ENCODE results near the gene FUT3.
A peak's percentile ranks its signal among the peaks of the same experiment; 100 is the strongest.
"Not testable (repeated sequence)": the region's sequence is repeated elsewhere in the genome, so short reads cannot be mapped to it uniquely, and the experiment has no call there.

The FUT3 gene

DNA sequence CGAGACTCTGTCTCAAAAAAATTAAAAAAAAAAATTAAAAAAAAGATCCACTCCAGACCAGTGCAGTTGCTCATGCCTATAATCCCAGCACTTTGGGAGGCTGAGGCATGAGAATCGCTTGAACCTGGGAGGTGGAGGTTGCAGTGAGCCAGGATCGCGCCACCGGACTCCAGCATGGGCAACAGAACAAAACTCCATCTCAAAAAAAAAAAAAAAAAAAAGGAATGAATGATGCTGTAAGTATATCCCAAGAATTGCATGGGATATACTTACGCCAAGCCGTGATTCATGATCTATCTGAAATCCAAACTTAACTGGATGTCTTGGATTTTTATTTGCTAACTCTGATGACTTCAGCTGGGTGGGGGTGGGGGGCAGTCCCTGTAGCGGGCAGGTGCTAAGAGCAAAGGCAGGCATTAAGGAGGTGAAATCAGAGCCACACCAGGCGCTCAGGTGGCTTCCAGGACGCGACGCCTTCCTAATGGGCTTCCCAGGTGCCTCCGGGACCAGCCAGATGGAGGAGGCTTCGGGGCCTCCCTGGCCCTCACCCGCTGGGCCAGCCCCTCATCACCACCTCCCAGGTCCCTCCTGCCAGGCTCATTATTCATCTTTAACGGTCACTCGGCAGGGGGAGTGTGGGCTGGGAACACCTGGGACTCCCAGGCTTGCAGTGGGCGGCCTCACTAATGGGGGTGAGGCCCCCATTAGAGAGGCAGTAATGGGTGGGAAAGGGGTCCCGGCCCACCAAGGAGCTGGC lies 30.5 kb upstream of the FUT3 start:
- peak in 1 of 2 experiments; percentile 16 for DNase-seq

DNA sequence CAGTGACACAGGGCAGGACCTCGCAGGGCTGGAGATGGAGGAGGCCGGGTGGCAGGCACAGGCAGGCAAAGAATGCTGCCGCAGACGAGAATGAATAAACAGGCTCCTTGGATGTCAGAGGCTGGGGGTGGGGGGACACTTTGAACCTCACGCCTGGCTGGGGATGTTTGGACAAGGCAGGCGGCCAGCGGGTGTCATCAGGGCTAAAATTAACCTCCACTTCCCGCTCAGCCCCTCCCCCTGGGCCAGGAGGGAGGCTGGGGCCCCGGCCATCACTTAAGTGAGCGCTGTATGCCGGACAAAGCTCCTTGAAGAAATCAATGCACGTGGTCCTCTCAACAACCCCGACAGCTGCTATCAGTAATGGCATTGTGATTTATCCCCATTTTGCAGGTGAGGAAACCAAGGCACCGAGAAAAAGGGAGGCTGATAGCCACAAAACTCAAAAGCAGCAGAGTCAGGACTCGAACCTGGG lies 29.4 kb upstream of the FUT3 start:
- DNase-seq: no peak

DNA sequence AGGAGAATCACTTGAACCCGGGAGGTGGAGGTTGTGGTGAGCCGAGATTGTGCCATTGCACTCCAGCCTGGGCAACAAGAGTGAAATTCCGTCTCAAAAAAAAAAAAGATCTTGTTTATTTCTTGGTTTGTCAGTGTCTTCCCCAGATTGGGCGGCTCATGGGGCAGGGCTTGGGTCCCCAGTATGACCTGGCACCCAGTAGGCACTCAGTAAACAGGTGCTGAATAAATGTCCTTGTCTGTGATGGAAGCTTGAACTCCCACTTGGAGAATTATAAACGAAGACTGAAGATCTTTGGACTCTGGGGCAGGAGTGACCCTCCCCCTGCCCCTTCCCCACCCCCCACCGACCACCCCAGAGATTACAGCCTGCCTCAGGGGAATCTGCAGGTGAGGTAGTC lies 28.9 kb upstream of the FUT3 start:
- no peak for DNase-seq

DNA sequence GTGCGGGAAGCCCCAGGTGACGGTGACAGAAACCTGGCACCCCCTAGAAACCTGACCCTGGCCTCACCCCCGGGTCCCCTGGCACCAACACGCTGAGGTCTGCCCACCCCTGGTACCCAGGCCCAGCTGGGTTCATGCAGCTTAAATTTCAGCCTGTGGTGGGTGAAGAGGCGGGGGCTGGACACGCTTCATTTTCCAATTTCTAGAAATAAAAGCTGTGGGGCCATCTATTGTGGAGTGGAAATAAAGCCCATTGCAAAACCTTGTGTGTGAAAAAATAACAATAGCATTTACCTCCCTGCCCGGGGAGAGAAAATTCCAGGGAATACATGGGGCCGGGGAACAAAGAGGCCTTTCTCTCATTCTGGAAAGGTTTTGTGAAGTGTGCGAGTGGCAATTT lies 26.6 kb upstream of the FUT3 start:
- DNase-seq: no peak

DNA sequence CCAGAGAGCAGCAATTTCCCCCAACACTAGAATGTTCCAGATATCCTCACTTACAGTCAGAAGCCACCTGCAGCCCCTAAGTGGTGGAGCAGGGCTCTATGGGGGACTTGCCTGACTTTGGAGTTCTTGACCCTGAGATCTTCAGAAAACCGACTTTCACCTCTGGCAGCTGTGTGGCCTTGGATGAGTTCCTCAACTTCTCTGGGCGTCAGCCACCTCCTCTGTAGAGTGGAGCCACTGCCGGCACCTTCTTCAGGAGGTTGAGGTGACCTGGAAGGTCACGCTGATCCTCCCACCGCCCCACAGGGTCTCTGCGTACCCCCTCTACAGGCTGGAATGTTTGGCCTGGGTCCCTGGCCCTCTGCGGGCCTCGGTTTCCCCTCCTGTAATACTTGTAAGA lies 26.2 kb upstream of the FUT3 start:
- no peak for DNase-seq

DNA sequence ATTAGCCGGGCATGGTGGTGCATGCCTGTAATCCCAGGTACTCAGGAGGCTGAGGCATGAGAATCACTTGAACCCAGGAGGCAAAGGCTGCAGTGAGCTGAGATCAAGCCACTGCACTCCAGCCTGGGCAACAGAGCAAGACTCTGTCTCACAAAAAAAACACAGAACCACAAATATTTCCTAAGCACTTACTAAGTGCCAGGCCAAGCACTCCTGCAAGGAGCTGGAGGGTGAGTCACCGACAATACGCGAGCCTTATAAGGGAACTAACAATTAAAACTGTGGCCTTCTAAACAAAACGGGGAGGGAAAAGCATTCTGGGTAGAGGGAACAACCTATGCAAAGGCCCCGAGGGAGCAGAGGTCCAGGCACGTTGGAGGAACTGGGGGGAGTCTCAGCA lies 23.2 kb upstream of the FUT3 start:
- not testable (repeated sequence) for DNase-seq

DNA sequence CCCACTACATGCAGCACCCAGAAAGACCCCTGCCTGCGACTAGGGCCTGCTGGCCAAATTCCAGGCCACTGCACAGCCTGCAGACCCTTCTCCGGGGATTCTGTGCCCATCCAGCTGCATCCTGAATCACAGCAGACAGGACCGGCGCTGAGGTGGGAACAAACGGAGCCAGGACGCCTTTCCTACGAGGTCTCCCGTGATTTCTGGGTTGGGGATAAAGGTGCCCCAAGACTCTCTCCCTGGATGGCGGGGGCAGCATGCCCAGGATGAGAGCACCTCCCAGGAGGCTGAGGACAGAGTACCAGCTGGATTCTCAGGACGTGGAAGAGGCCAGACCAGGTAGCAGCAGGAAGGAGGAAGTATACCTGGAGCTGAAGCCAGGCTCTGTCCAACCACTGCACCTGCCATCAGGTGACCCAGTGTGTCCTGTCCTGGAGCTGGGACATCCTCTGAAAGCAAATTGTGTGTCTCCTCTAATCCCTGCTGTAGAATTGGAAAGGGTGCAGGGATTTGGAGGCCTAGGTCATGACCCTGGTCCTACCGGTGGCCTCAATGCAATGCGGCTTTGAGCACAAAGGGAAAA lies 22.5 kb upstream of the FUT3 start:
- DNase-seq: no peak

DNA sequence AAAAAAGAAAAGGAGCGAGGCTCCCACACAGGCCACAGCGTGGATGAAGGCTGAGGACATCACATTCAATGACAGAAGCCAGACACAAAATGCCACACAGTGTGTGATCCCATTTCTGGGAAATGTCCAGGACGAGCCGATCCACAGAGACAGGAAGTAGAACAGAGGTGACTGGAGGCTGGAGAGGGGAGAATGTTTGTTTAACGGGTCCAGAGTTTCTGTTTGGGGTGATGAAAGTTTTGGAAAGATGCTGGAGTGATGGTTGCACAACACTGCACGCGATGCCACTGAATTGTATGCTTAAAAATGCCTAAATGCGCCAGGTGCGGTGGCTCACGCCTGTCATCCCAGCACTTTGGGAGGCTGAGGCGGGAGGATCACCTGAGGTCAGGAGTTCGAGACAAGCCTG lies 19.7 kb upstream of the FUT3 start:
- DNase-seq: no peak

DNA sequence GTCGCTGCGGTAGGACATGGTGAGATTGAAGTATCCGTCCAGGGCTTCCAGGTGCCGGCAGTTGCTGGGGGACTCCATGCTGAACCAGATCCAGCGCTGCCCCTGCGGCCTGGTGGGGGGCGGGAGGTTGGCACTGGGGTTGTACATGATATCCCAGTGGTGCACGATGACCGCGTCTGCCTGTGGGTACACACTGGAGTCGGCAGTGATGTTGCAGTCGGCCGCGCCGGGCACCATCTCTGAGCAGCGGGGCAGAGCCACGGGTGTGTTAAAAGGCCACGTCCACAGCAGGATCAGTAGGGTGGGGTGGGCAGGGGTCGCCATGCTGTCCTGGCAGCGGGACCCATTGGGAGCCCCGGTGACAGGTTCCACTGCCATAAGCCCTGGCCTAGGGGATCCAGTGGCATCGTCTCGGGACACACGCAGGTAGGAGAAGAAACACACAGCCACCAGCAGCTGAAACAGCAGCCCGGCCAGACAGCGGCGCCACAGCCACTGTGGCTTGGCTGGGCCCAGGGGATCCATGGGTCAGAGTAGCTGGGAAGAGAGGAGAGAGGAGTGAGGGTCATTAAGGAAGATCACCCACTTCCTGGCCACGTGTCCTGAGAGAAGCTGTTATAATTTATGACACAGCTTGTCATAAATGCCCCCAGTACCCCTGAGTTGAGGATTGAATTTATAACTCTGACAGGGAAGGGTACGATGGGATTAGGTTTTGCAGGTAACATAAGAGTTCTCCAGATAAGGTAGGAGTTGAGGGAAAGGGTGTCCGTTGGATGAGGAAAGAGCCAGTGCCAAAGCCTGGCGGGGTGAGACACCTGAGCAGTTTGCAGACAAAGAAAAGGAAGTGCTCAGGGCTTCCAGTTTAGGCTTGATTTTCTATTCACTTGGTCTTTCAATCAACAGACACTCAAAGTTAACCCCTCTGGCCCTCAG lies 16.2 kb upstream of the FUT3 start:
- no peak for DNase-seq

DNA sequence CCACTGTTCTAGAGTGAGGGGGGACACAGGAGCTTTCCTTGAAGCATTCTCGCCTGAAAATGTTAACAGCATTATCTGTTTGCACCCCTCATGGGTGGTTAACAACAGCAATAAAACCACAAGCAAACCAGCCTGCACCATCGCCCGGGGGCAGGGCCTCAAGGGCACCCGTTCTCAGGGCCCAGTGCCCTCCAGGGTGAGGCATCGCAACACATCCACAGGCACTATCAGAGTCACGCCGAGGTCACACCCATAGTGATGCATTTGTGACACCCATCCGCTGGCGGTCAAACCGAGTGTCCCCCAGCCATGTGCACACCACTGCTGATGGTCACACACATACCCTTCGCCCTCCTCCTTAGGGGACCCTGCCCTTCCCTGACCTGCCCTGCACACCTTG lies 14.5 kb upstream of the FUT3 start:
- no peak for DNase-seq

DNA sequence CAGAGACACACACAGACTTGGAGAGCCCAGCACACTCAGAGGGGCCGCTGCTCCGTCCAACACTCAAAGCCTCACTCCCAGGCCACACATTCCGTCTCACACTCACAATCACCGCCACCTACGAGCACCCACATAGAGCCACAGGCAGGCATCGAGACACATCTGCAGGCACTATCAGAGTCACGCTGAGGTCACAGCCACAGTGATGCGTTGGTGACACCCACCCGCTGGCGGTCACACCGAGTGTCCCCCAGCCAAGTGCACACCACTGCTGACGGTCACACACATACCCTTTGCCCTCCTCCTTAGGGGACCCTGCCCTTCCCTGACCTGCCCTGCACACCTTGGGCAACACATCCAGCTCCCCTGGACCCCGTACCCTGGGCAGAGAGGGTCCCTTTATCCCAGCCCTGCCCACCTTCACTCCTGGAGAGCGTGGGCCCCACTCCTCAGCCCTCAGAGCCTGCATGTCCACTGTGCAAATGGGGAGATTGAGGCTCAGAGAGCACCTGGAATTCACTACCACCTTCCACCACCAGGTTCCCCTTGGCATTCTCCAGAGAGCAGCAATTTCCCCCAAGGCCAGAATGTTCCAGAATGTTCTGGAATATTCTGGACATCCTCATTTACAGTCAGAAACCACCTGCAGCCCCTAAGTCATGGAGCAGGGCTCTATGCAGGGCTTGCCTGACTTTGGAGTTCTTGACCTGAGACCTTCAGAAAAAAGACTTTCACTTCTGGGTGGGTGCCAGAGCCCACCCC lies 13.7 kb upstream of the FUT3 start:
- no peak for DNase-seq

DNA sequence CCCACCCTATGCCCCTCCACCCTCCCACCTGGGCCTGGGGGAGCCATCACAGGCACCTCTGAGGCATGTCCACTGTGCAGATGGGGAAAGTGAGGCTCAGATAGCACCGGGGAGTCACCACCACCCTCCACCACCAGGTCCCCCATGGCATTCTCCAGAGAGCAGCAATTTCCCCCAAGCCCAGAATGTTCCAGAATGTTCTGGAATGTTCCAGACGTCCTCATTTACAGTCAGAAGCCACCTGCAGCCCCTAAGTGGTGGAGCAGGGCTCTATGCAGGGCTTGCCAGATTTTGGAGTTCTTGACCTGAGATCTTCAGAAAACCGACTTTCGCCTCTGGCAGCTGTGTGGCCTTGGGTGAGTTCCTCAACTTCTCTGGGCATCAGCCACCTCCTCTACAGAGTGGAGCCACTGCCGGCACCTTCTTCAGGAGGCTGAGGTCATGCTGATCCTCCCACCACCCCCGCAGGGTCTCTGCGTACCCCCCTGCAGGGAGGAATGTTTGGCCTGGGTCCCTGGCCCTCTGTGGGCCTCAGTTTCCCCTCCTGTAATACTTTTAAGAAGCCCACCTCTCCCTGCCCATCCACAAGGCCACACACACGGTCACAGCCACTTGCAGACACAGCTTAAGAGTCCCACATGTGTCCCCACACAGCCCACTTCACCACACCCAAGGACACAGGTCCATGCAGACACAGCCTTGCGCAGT lies 12.9 kb upstream of the FUT3 start:
- no peak for DNase-seq

DNA sequence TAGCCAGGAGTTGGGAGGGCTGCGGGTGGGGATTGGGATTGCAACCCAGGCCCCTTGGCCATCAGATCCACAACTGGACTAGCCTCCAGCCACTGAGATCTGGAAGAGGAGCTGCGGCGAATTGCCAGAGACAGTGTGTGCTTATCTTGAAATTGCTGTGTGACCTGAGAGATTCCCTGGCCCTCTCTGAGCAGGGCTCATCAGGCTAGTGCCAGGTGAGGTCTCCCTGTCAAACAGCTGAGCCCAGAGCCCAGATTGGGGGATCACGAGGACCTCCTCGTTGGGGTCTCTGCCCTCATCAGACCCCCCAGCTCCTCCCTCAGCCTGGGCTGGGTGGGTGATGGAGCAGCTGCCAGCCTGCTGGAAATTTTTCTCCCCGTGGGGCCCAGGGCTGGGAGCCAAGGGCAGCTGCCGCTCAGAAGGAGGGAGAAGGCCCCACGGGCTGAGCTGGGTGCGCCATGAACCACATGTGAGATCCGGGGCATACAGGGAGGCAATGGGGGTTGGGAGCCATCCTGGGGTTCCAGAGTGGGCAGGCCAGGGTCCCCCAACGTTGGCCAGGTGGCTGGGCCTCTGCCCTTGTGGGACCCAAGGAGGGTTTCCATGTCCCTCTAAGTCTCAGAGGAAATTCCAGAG lies 11.9 kb upstream of the FUT3 start:
- no peak for DNase-seq

DNA sequence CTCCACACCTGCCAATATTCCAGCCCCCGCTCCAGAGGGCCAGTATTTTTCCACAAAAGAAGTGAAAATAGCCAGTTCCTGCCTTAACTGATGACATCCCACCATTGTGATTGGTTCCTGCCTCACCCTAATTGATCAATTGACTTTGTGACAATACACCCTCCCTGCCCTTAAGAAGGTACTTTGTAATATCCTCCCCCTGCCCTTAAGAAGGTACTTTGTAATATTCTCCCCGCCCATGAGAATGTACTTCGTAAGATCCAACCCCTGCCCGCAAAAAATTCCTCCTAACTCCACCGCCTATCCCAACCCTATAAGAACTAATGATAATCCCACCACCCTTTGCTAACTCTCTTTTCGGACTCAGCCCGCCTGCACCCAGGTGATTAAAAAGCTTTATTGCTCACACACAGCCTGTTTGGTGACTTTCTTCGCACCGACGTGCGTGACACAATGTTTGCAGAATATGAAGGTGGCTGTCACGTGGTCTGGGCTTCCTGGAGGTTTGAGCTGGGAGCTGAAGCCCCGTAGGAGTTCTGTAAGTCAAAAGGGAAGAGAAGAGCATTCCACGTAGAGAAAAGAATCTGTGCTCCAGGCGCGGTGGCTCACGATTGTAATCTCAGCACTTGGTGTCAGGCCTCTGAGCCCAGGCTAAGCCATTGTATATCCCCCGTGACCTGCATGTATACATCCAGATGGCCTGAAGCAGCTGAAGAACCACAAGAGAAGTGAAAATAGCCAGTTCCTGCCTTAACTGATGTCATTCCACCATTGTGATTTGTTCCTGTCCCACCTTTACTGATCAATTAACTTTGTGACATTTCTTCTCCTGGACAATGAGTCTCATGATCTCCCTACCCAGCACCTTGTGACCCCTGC lies 6.2 kb upstream of the FUT3 start:
- no peak for DNase-seq

DNA sequence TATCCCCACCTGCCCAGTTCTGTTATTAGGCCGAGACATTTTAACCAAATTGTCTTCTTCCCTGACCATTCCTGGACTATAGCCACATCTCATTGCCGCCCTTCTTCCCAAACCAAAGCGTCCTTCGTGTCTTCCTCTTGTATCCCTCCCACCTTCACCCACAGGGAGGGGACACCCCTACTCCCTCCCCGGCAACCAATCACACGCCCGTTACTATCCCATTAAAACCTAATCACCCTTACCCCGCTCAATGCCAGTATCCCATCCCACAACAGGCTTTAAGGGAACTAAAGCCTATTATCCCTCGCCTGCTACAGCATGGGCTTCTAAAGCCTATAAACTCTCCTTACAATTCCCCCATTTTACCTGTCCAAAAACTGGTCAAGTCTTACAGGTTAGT lies 3.9 kb upstream of the FUT3 start:
- not testable (repeated sequence) for DNase-seq

DNA sequence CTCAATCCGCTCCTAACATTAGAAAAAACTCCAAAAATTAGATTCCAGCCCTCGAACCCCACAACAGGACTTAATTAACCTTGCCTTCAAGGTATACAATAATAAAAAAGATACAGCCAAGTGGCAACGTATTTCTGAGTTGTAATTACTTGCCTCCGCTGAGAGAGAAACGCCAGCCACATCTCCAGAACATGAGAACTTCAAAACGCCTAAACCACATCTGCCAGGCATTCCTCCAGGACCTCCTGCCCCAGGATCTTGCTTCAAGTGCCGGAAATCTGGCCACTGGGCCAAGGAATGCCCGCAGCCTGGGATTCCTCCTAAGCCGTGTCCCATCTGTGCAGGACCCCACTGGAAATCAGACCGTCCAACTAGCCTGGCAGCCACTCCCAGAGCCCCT lies 2.9 kb upstream of the FUT3 start:
- DNase-seq: not testable (repeated sequence)

DNA sequence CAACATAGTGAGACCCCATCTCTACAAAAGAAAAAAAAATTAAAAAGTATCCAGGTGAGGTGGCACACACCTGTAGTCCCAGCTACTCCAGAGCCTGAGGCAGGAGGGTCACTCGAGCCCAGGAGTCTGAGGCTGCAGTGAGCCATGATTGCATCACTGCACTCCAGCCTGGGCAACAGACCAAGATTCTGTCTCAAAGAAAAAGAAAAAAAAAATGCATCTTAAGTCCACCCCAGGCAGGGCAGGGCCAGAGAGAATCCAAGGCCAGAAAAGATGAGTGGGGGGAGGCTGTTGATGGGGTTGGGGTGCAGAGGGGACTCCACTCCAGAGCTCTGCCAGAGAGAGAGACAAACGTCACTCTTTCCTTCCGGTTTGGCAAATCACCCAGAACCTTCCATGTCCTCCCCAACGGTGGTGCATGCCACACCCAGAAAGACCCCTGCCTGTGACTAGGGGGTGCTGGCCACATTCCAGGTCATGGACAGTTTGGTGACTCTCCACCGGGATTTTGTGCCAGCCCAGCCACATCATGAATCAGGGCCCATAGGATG lies 431 bp downstream of the FUT3 start:
- no peak for DNase-seq

DNA sequence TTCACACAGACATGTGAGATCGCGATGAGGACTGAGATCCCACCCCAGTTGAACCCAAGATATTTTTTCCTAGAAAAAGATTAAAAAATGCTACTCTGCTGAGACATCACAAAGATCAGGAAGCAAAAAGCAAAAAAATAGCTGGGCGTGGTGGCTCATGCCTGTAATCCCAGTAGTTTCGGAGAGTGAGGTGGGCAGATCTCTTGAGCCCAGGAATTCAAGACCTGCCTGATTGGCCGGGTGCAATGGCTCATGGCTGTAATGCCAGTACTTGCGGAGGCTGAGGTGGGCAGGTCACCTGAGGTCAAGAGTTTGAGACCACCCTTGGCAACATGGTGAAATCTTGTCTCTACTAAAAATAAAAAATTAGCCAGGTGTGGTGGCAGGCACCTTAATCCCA lies 1.1 kb downstream of the FUT3 start:
- no peak for DNase-seq

DNA sequence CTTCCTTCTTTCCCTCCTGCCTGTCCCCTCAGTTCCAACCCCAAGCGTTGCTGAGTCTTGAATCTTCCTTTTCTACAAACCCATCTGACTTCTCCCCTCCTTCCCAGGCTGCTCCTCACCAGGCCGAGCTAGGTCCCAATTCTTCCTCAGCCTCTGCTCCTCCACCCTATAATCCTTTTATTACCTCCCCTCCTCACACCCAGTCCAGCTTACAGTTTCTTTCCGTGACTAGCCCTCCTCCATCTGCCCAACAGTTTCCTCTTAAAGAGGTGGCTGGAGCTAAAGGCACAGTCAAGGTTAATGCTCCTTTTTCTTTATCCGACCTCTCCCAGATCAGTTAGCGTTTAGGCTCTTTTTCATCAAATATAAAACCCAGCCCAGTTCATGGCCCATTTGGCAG lies 2.6 kb downstream of the FUT3 start:
- DNase-seq: not testable (repeated sequence)

DNA sequence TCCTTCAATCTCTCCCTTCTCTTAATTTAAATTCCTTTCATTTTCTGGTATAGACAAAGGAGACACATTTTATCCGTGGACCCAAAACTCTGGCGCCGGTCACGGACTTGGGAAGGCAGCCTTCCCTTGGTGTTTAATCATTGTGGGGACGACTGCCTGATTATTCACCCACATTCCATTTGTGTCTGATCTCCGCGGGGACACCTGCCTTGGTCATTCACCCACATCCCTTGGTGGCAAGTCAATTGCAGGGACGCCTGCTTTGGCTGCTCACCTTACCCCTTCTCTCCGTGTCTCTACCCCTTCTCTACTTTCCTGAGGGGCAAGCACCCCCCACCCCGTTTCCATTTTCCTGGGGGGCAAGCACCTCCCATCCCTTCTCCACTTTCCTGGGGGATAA lies 3.4 kb downstream of the FUT3 start:
- DNase-seq: not testable (repeated sequence)

All from NCI-H526 (cell line).